Measurements from ENCODE around the gene RBM33. TPM values are rescaled to one million over a fixed set of nuclear protein-coding genes. Genes with fewer than 3 reads are reported as not detected.
A peak's percentile ranks its signal among the peaks of the same experiment; 100 is the strongest.

RBM33 gene
- total RNA-seq, 1 donor from 2014 or later, result 73.2 TPM

DNA sequence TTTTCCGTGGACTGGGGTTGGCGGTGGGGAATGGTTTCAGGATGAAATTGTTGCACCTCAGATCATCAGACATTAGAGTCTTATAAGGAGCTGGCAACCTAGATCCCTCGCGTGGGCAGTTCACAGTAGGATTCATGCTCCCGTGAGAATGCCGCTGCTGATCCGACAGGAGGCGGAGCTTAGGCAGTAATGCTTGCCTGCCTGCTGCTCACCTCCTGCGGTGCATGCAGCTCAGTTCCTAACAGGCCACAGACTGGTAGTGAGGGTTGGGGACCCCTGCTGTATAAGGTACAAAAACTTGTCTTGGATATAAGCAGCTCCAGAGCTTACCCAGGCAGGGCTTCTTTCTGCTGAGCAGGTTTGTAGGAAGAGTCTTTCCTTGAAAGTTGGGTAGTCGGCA, 113.9 kb downstream of the RBM33 start:
- TF ChIP-seq, protein P1, sequence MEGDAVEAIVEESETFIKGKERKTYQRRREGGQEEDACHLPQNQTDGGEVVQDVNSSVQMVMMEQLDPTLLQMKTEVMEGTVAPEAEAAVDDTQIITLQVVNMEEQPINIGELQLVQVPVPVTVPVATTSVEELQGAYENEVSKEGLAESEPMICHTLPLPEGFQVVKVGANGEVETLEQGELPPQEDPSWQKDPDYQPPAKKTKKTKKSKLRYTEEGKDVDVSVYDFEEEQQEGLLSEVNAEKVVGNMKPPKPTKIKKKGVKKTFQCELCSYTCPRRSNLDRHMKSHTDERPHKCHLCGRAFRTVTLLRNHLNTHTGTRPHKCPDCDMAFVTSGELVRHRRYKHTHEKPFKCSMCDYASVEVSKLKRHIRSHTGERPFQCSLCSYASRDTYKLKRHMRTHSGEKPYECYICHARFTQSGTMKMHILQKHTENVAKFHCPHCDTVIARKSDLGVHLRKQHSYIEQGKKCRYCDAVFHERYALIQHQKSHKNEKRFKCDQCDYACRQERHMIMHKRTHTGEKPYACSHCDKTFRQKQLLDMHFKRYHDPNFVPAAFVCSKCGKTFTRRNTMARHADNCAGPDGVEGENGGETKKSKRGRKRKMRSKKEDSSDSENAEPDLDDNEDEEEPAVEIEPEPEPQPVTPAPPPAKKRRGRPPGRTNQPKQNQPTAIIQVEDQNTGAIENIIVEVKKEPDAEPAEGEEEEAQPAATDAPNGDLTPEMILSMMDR (conservative IDR thresholded peaks at IDR 0.05), result no peak
- peaks cover 36% of the 10 kb centered on the region for H3K36me3 Mint-ChIP-seq (ENCODE audit: low read depth)
- no peak overlapping the region for H3K4me3 Mint-ChIP-seq

GRCh38 chr7:155759740-155760430, 115.4 kb downstream of the RBM33 start:
- H3K27me3 Mint-ChIP-seq (ENCODE audit: low read depth), result no peaks in the 10 kb centered on the region
- H3K27ac Mint-ChIP-seq (ENCODE audit: unreplicated experiment), result peak overlapping the region; percentile 90
- H3K4me1 Mint-ChIP-seq, result peaks cover 19% of the 10 kb centered on the region
- peaks cover 36% of the 10 kb centered on the region for H3K36me3 Mint-ChIP-seq (ENCODE audit: low read depth)
- DNase-seq (ENCODE audit: low read depth, low spot score), result no peak
- H3K4me3 Mint-ChIP-seq, result no peak overlapping the region
- TF ChIP-seq, protein P1 (conservative IDR thresholded peaks at IDR 0.05), result no peak
- no peaks in the 10 kb centered on the region for H3K9me3 Mint-ChIP-seq

More for the DNA sequence above, 113.9 kb downstream of the RBM33 start:
- Mint-ChIP-seq H3K27me3 (ENCODE audit: low read depth) (no peaks in the 10 kb centered on the region), H3K9me3 (no peaks in the 10 kb centered on the region), H3K4me1 (peaks cover 21% of the 10 kb centered on the region), H3K27ac (ENCODE audit: unreplicated experiment) (no peak overlapping the region)
- no peak for DNase-seq (ENCODE audit: low read depth, low spot score)

DNA sequence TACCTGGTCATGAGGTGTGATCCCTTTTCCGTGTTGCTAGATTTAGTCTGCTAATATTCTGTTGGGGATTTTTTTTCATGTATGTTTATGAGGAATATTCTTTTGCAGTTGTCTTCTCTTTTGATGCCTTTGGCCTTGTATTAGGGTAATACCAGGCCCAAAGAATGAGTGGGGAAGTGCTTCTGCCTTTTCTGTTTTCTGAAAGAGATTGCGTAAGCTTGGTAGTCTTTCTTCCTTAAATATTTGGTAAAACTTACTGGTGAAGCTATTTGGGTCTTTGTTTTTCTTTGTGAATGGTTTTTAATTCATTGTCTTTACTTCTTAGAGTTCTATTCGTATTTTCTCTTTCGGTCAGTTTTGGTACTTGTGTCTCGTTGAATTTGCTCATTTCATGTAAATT, 116.7 kb downstream of the RBM33 start:
- H3K27ac Mint-ChIP-seq (ENCODE audit: unreplicated experiment), result no peak overlapping the region
- H3K36me3 Mint-ChIP-seq (ENCODE audit: low read depth), result peaks cover 35% of the 10 kb centered on the region
- no peaks in the 10 kb centered on the region for H3K9me3 Mint-ChIP-seq
- H3K4me1 Mint-ChIP-seq, result peaks cover 14% of the 10 kb centered on the region
- no peak overlapping the region for H3K4me3 Mint-ChIP-seq
- no peak for DNase-seq (ENCODE audit: low read depth, low spot score)
- TF ChIP-seq, protein P1 (conservative IDR thresholded peaks at IDR 0.05), result no peak
- H3K27me3 Mint-ChIP-seq (ENCODE audit: low read depth), result no peaks in the 10 kb centered on the region

DNA sequence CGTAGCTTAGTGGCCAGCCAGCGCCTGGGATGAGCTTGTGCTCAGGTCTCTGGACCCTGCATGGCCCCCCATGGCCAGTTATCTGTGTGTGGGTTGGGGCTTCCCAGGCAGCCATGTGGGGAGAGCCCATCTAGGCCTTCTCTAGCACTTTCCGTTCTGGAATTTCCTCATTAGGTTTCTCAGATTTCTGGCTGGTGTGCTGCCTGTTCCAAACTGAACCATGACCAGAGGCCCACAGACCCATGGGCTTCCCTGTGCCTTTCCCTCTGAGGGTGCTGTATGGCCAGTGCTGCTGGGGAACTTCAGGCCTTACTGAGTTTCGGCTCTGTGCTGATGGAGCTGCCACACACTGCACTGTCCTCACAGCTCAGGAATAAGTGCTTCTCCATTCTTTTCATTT, 117.6 kb downstream of the RBM33 start:
- TF ChIP-seq, protein P1 (conservative IDR thresholded peaks at IDR 0.05), result no peak
- Mint-ChIP-seq H3K9me3 (no peaks in the 10 kb centered on the region), H3K4me1 (peaks cover 14% of the 10 kb centered on the region), H3K36me3 (ENCODE audit: low read depth) (peaks cover 26% of the 10 kb centered on the region), H3K27me3 (ENCODE audit: low read depth) (no peaks in the 10 kb centered on the region), H3K27ac (ENCODE audit: unreplicated experiment) (no peak overlapping the region), H3K4me3 (no peak overlapping the region)
- no peak for DNase-seq (ENCODE audit: low read depth, low spot score)

GRCh38 chr7:155762655-155763054, 118.2 kb downstream of the RBM33 start:
- peaks cover 23% of the 10 kb centered on the region for H3K36me3 Mint-ChIP-seq (ENCODE audit: low read depth)
- H3K4me1 Mint-ChIP-seq, result peaks cover 14% of the 10 kb centered on the region
- no peak overlapping the region for H3K4me3 Mint-ChIP-seq

More at GRCh38 chr7:155762655-155763054, 118.2 kb downstream of the RBM33 start:
- H3K9me3 Mint-ChIP-seq, result no peaks in the 10 kb centered on the region
- TF ChIP-seq, protein P1 (conservative IDR thresholded peaks at IDR 0.05), result no peak
- no peak overlapping the region for H3K27ac Mint-ChIP-seq (ENCODE audit: unreplicated experiment)
- no peak for DNase-seq (ENCODE audit: low read depth, low spot score)
- H3K27me3 Mint-ChIP-seq (ENCODE audit: low read depth), result no peaks in the 10 kb centered on the region

All from neural crest cell (in vitro differentiated cells).